Colonic mucosa (tissue), 4 donors: ENCODE data around the gene GINM1. TPM values are rescaled to one million over a fixed set of nuclear protein-coding genes. Genes with fewer than 3 reads are reported as not detected.

Source experiments
- DNase-seq: peaks from one replicate; pipeline ENCODE4 v3.0.0-alpha.2; 2020
- H3K27ac ChIP-seq: fragments of 200-600 bp; one replicate; pipeline ENCODE4 v1.8.0; 2021
- H3K27me3 ChIP-seq: fragments of 200-600 bp; one replicate; pipeline ENCODE4 v1.8.0; 2021
- H3K36me3 ChIP-seq: fragments of 200-600 bp; one replicate; pipeline ENCODE4 v1.8.0; 2021
- H3K4me1 ChIP-seq: fragments of 200-600 bp; one replicate; pipeline ENCODE4 v1.8.0; 2021; ENCODE audit warnings: mild to moderate bottlenecking
- H3K4me3 ChIP-seq: fragments of 200-600 bp; one replicate; pipeline ENCODE4 v1.8.0; 2021
- H3K9ac ChIP-seq, 2 donors: one replicate each; pipeline ENCODE4 v1.7.0; 2013; ENCODE audit warnings: control low read depth in 2 of 2, low read depth in 2 of 2, low read length in 2 of 2
- H3K9me3 ChIP-seq: fragments of 200-600 bp; one replicate; pipeline ENCODE4 v1.8.0; 2021
- intact Hi-C: fragments of 100-400 bp; cut with DNase I; formaldehyde crosslinking; loops from one replicate; pipeline ENCODE4 v1.14.1; 2022
- total RNA-seq, 2 donors: library from RNA; stranded (reverse); fragmentation: NEBNext Ultra II Directional in 1 of 2; extraction: Animal tissue kit (Norgen Biotek cat#: 25700) in 1 of 2; gene quantifications; one replicate each; pipeline ENCODE4 v1.2.1, GENCODE V29; 2021
- TF ChIP-seq, protein P1 (sequence below): fragments of 200-600 bp; IDR thresholded peaks from one replicate; pipeline ENCODE4 v1.8.0; 2022; ENCODE audit warnings: antibody characterized with exemption, mild to moderate bottlenecking
- donor health status: healthy.
- donor health status: DM: no; HTN: no; CAD: no.
- donor health status: DM: no; HTN: no; CAD: no.

The GINM1 gene
- total RNA-seq, 2 donors from 2014 or later, result 22.9 to 42.8 TPM

DNA sequence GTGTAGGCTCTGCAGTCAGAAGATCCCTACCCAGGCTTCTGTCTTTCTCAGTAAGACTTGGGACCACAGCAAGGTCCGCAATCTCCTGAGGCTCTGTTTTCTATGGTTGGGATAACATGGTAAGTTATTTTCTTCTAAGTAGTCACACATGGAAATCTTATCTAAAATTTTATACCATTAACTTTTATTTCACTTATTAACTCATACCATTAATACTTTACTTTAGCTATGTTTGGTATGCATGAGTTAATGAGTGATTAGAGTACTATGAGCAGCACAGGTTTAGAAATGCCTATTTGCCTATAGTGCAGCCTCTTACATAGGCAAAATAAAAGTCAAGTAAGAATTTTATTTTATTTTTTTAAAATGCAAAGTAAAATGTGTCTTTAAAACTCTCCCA lies 27.2 kb downstream of the GINM1 start:
- Histone ChIP-seq H3K9me3 (no peaks in the 10 kb centered on the region), H3K27me3 (no peaks in the 10 kb centered on the region), H3K4me3 (no peak overlapping the region), H3K27ac (no peak overlapping the region), H3K4me1 (no peaks in the 10 kb centered on the region), H3K9ac (no peak overlapping the region), H3K36me3 (peaks cover 6% of the 10 kb centered on the region)
- TF ChIP-seq, protein P1, sequence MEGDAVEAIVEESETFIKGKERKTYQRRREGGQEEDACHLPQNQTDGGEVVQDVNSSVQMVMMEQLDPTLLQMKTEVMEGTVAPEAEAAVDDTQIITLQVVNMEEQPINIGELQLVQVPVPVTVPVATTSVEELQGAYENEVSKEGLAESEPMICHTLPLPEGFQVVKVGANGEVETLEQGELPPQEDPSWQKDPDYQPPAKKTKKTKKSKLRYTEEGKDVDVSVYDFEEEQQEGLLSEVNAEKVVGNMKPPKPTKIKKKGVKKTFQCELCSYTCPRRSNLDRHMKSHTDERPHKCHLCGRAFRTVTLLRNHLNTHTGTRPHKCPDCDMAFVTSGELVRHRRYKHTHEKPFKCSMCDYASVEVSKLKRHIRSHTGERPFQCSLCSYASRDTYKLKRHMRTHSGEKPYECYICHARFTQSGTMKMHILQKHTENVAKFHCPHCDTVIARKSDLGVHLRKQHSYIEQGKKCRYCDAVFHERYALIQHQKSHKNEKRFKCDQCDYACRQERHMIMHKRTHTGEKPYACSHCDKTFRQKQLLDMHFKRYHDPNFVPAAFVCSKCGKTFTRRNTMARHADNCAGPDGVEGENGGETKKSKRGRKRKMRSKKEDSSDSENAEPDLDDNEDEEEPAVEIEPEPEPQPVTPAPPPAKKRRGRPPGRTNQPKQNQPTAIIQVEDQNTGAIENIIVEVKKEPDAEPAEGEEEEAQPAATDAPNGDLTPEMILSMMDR, result no peak
- no peak for DNase-seq
- intact Hi-C loops, result no loop called here

DNA sequence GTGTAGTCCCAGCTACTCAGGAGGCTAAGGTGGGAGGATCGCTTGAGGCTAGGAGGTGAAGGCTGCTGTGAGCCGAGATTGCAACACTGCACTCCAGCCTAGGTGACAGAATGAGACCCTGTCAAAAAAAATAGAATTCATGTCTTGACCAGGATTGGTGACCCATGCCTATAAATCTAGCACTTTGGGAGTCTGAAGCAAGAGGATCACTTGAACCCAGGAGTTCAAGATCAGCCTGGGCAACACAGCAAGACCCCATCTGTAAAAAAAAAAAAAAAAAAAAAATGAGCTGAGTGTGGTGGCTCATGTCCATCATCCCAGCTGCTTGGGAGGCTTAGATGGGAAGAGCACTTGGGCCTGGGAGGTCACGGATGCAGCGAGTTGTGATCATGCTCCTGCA lies 34.3 kb downstream of the GINM1 start:
- H3K27ac ChIP-seq, result no peak overlapping the region
- no peak for DNase-seq
- H3K4me3 ChIP-seq, result no peak overlapping the region
- intact Hi-C loops, result no loop called here
- no peaks in the 10 kb centered on the region for H3K36me3 ChIP-seq
- no peaks in the 10 kb centered on the region for H3K27me3 ChIP-seq
- no peak overlapping the region for H3K9ac ChIP-seq
- H3K9me3 ChIP-seq, result no peaks in the 10 kb centered on the region
- TF ChIP-seq, protein P1, result no peak
- H3K4me1 ChIP-seq, result no peaks in the 10 kb centered on the region

GRCh38 chr6:149608381-149608982 lies 42.3 kb downstream of the GINM1 start:
- intact Hi-C loops, result no loop called here
- no peak overlapping the region for H3K27ac ChIP-seq
- H3K9me3 ChIP-seq, result no peaks in the 10 kb centered on the region
- no peaks in the 10 kb centered on the region for H3K27me3 ChIP-seq
- no peak overlapping the region for H3K4me3 ChIP-seq
- no peak overlapping the region for H3K9ac ChIP-seq
- TF ChIP-seq, protein P1, result no peak
- no peaks in the 10 kb centered on the region for H3K36me3 ChIP-seq
- DNase-seq, result no peak
- no peaks in the 10 kb centered on the region for H3K4me1 ChIP-seq

DNA sequence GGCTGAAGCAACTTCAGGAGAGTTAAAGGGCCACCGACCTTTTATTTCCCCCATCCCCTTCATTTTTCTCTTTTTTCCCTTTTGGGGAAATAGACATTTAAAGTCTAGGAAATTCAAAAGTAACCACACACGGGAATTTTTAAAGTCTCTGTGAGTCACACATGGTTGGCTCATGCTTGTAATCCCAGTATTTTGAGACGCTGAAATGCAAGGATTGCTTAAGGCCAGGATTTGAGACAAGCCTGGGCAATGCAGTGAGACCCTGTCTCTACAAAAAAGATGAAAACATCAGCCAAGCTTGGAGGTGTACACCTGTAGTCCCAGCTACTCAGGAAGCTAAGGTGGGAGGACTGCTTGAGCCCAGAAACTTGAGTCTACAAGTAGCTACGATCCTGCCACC lies 48.2 kb downstream of the GINM1 start:
- Histone ChIP-seq H3K9me3 (no peaks in the 10 kb centered on the region), H3K4me3 (no peak overlapping the region), H3K4me1 (no peaks in the 10 kb centered on the region), H3K27ac (no peak overlapping the region), H3K36me3 (no peaks in the 10 kb centered on the region), H3K9ac (no peak overlapping the region), H3K27me3 (no peaks in the 10 kb centered on the region)
- intact Hi-C loops, result no loop called here
- TF ChIP-seq, protein P1, result no peak
- DNase-seq, result no peak

DNA sequence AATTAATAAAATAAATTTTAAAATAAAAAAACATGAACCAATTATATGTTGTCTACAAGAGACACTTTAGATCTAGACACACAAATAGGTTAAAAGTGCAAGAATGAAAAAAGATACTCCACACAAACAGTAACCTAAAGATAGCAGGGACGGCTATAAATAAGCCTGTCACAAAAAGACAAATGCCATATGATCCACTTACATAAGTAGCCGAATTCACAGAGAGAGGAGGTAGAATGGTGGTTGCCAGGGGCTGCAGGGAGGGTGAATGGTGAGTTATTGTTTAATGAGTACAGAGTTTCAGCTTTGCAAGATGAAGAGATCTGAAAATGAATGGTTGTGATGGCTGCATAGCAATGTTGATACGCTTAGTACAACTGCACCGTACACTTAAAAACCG lies 49.6 kb downstream of the GINM1 start:
- Histone ChIP-seq H3K4me3 (no peak overlapping the region), H3K4me1 (no peaks in the 10 kb centered on the region), H3K9me3 (no peaks in the 10 kb centered on the region), H3K27ac (no peak overlapping the region), H3K36me3 (no peaks in the 10 kb centered on the region), H3K27me3 (no peaks in the 10 kb centered on the region), H3K9ac (no peak overlapping the region)
- no peak for DNase-seq
- intact Hi-C loops, result no loop called here
- TF ChIP-seq, protein P1, result no peak
